Thymus (tissue), 11 donors: ENCODE data around the gene MAGI1. TPM values are rescaled to one million over a fixed set of nuclear protein-coding genes. Genes with fewer than 3 reads are reported as not detected.
"Not testable (repeated sequence)": the region's sequence is repeated elsewhere in the genome, so short reads cannot be mapped to it uniquely, and the experiment has no call there.

Source experiments
- DNase-seq, 9 donors: peaks; one replicate each; pipeline ENCODE4 v3.0.0-alpha.2; 2013; ENCODE audit warnings: low spot score in 9 of 9, low read depth in 6 of 9, missing footprints in 1 of 9
- H3K27ac ChIP-seq, 2 donors: one replicate each; pipeline ENCODE4 v1.5.1; 2013; ENCODE audit warnings: control low read depth in 1 of 2, low read depth in 1 of 2, low read length in 1 of 2, mild to moderate bottlenecking in 1 of 2, moderate library complexity in 1 of 2
- H3K27me3 ChIP-seq, 2 donors: one replicate each; pipeline ENCODE4 v1.5.1; 2013; ENCODE audit warnings: low read length in 1 of 2; ENCODE audit not compliant: control insufficient read depth in 2 of 2, insufficient read depth in 1 of 2
- H3K36me3 ChIP-seq, 2 donors: one replicate each; pipeline ENCODE4 v1.5.1; 2013; ENCODE audit warnings: low read length in 1 of 2, mild to moderate bottlenecking in 1 of 2, moderate library complexity in 1 of 2; ENCODE audit not compliant: control insufficient read depth in 2 of 2, insufficient read depth in 2 of 2
- H3K4me1 ChIP-seq, 2 donors: one replicate each; pipeline ENCODE4 v1.5.1; 2013; ENCODE audit warnings: low read length in 2 of 2; ENCODE audit not compliant: control insufficient read depth in 2 of 2, insufficient read depth in 2 of 2
- H3K4me3 ChIP-seq, 2 donors: one replicate each; pipeline ENCODE4 v1.5.1; 2013; ENCODE audit warnings: low read length in 2 of 2, control low read depth in 1 of 2, mild to moderate bottlenecking in 1 of 2
- H3K9me3 ChIP-seq, 2 donors: one replicate each; pipeline ENCODE4 v1.5.1; 2013; ENCODE audit warnings: low read length in 1 of 2, mild to moderate bottlenecking in 1 of 2; ENCODE audit not compliant: control insufficient read depth in 2 of 2, insufficient read depth in 1 of 2
- WGBS: extraction: QIAGEN DNeasy Blood & Tissue Kit; methylation state at CpG from one replicate; pipeline ENCODE4 v1.1.7; 2013; 5-methylcytosine and 5-hydroxymethylcytosine counted together
- polyA plus RNA-seq: library from polyadenylated mRNA; stranded (reverse); fragments of 200-250 nt; gene quantifications from one replicate; pipeline ENCODE4 v1.2.3, GENCODE V29; 2013
- total RNA-seq: library from RNA; stranded (reverse); fragments of 120-200 nt; gene quantifications from one replicate; pipeline ENCODE4 v1.2.4, GENCODE V29; 2013
- donor health status: healthy.

Gene MAGI1
- total and polyA plus RNA-seq, 2 donors = 5.1 to 6.1 TPM

DNA sequence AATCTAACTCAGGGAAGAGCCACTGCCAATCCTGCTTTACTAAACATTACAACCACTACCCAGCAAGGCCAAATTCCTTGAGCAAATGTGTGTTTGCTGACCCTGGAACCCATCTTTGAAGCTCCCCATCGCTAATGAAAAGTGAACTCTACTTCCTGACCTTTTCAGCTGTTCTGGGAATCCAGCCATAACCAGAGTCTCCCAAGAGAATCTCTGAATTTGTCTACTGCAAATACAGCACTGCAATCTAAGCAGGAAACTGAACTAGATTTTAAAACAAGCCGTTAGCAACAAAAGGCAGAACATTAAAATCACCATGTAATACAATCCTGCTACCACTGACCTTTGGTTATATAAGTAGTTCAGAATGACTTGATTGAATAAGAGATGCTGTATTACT is 309.2 kb downstream of the MAGI1 start:
- no peak overlapping the region for H3K27ac ChIP-seq
- no peak overlapping the region for H3K4me3 ChIP-seq
- no peaks in the 10 kb centered on the region for H3K36me3 ChIP-seq
- no peaks in the 10 kb centered on the region for H3K4me1 ChIP-seq
- H3K9me3 ChIP-seq = no peaks in the 10 kb centered on the region
- no peaks in the 10 kb centered on the region for H3K27me3 ChIP-seq
- no peak for DNase-seq
- WGBS = 88% methylated on average over 2 of the region's 2 CpGs

DNA sequence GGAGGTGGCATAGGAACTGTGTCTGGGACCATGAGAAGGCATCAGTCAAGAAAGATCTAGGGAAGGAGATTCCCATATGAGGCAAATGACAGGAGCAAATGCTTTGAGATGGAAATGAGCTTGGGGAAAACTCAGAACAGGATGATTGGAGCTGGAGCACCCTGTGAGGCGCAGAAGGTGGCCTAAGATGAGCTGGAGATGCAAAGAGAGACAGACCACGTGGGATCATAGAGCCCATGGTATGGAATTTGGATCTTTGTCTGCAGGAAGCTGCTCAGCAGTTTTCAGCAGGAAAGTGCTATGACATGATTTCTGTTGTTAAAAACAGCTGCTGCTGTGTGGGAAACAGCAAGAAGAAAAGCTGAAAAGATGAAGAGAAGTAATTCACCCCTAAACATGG is 310.6 kb downstream of the MAGI1 start:
- H3K9me3 ChIP-seq = no peaks in the 10 kb centered on the region
- no peak overlapping the region for H3K27ac ChIP-seq
- H3K27me3 ChIP-seq = no peaks in the 10 kb centered on the region
- WGBS = 53% methylated on average over 2 of the region's 2 CpGs
- H3K4me3 ChIP-seq = no peak overlapping the region
- no peaks in the 10 kb centered on the region for H3K36me3 ChIP-seq
- DNase-seq = no peak
- H3K4me1 ChIP-seq = no peaks in the 10 kb centered on the region

GRCh38 chr3:65723985-65724384 is 314.7 kb downstream of the MAGI1 start:
- DNase-seq = no peak
- Histone ChIP-seq H3K9me3 (no peaks in the 10 kb centered on the region), H3K36me3 (no peaks in the 10 kb centered on the region), H3K27me3 (no peaks in the 10 kb centered on the region), H3K4me3 (no peak overlapping the region), H3K27ac (no peak overlapping the region), H3K4me1 (no peaks in the 10 kb centered on the region)
- WGBS = 80% methylated on average over 1 of the region's 1 CpG

- H3K4me3 ChIP-seq = no peak overlapping the region
- 95% methylated on average over 3 of the region's 3 CpGs for WGBS
- no peaks in the 10 kb centered on the region for H3K36me3 ChIP-seq
- H3K4me1 ChIP-seq = no peaks in the 10 kb centered on the region
- H3K27ac ChIP-seq = no peak overlapping the region
- no peak for DNase-seq
- no peaks in the 10 kb centered on the region for H3K9me3 ChIP-seq
- H3K27me3 ChIP-seq = no peaks in the 10 kb centered on the region
Observed at GRCh38 chr3:65723011-65723410, 315.7 kb downstream of the MAGI1 start.

DNA sequence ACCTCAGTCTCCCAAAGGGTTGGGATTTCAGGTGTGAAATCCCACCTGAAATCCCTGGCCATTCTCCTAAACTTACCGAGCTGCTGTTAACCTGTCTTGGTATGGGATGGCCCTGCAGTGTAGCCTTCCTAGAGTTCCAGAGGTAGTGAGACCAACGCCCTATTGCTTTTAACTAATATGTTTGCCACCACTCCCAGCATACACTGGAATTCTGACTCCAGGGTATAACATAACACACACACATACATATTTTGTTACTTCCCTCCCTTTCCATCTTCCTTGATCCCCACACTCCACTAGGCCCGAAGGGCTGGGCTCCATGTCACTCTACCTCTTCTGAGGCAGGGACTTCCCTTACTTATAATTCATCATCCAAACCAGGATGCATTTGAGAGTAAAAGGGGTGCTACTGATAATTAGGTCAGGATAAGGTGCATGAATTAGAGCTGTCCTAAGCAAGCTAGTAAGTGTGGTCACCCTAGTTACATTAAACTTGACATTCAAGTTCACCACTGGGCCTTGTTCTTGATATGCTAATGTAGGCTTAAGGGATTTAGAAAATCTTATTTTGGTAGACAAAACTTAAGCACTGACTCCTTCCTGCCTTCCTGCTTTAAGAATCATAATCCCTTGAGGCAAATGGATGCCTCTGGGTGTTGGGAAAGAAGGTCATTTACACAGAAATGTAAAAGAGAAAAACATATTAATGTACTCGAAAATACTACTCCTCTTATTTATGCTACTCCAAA is 317.6 kb downstream of the MAGI1 start:
- Histone ChIP-seq H3K27me3 (no peaks in the 10 kb centered on the region), H3K27ac (no peak overlapping the region), H3K9me3 (no peaks in the 10 kb centered on the region), H3K4me3 (no peak overlapping the region), H3K36me3 (no peaks in the 10 kb centered on the region), H3K4me1 (no peaks in the 10 kb centered on the region)
- 89% methylated on average over 4 of the region's 4 CpGs for WGBS
- DNase-seq = no peak

- not testable (repeated sequence) for DNase-seq, H3K4me3 ChIP-seq, H3K4me1 ChIP-seq, H3K9me3 ChIP-seq, H3K27me3 ChIP-seq, H3K27ac ChIP-seq, H3K36me3 ChIP-seq
- 98% methylated on average over 1 of the region's 1 CpG for whole genome bisulfite sequencing
Observed at GRCh38 chr3:65719639-65720038, 319.1 kb downstream of the MAGI1 start.

DNA sequence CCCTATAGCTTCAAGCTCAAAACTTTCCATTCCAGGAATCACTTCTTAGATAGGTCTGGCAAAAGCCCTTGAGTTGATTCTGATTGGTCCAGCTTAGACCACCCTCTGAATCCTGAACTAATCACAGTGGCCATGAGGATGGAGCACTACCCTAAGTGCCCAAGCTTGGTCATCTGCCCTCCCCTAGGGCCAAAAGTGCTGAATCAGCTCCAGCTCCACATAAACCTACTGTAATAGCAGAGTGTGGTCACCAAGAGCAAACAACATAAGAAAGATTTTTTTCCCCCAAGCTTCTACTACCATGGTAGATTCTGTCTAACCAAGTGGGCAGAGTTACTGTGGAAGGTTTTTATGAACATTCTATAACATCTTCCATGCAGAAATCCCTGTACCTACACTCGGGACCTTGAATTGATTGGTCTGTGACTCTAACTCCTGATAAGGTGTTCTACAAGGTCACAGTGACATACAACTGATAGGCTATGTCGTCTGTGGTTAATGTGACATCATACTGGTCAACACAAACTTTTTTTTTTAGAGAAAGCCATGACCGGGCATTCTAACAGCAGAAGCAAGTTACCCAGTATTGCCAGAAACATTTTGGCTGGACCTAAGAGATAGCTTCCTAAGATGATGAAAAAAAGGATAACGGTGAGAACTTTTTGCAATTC is 320.9 kb downstream of the MAGI1 start:
- 91% methylated on average over 4 of the region's 4 CpGs for WGBS
- H3K9me3 ChIP-seq = no peaks in the 10 kb centered on the region

DNA sequence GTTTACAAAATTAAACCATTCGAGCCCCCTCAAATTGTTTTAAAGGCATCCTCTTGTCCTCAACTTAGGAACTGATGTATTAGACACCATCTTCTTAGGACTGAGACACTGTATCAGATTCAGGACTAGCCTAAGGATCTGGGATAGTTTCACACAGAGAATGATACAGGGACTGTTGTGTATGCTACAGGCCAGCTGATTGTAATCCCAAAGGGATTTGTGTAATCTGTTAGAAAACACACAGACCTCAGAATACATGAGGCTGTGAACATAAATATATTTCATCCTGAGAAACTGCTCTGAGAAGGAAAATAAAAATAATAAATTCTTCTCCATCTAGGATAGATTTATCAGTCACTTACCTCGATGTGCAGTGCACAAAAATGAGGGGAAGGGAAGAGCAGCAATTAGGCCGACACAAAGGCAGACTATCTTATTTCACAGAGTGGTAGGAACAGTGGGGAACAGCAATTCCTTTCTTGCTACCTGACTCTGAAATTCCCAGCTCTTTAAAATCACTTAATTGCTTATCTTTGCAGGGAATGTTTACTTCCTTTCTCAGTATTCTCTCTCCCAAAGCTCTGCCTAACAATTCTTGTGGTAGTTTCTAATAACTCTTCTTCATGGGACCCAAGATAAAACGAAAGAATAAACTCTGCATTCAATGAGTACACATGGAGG is 322.5 kb downstream of the MAGI1 start:
- Histone ChIP-seq H3K4me1 (no peaks in the 10 kb centered on the region), H3K4me3 (no peak overlapping the region), H3K9me3 (no peaks in the 10 kb centered on the region), H3K27me3 (no peaks in the 10 kb centered on the region), H3K27ac (no peak overlapping the region), H3K36me3 (no peaks in the 10 kb centered on the region)
- 79% methylated on average over 4 of the region's 4 CpGs for WGBS
- DNase-seq = no peak

More for the DNA sequence above, 320.9 kb downstream of the MAGI1 start:
- DNase-seq = no peak
- Histone ChIP-seq H3K4me1 (no peaks in the 10 kb centered on the region), H3K27ac (no peak overlapping the region), H3K4me3 (no peak overlapping the region), H3K27me3 (no peaks in the 10 kb centered on the region), H3K36me3 (no peaks in the 10 kb centered on the region)

- no peaks in the 10 kb centered on the region for H3K4me1 ChIP-seq
- H3K27ac ChIP-seq = no peak overlapping the region
- no peaks in the 10 kb centered on the region for H3K36me3 ChIP-seq
- no peaks in the 10 kb centered on the region for H3K27me3 ChIP-seq
- H3K4me3 ChIP-seq = no peak overlapping the region
- 93% methylated on average over 6 of the region's 6 CpGs for WGBS
- DNase-seq = no peak
- H3K9me3 ChIP-seq = no peaks in the 10 kb centered on the region
Observed at GRCh38 chr3:65714134-65714533, 324.6 kb downstream of the MAGI1 start.
